H9 (cell line): ENCODE data around the gene TPP1. TPM values are rescaled to one million over a fixed set of nuclear protein-coding genes. Genes with fewer than 3 reads are reported as not detected.

Source experiments
- DNase-seq: peaks from one replicate; pipeline ENCODE4 v3.0.0-alpha.2; 2017
- H2AFZ ChIP-seq: one replicate; pipeline ENCODE4 v1.6.1; 2013; ENCODE audit warnings: mild to moderate bottlenecking, low read length, control low read depth, moderate library complexity
- H2AK5ac ChIP-seq: 2 replicates; pipeline ENCODE4 v1.6.1; 2013; ENCODE audit warnings: low read length, control low read depth, mixed read lengths; ENCODE audit not compliant: insufficient read length
- H2BK120ac ChIP-seq: one replicate; pipeline ENCODE4 v1.6.1; 2013; ENCODE audit warnings: low read depth, mild to moderate bottlenecking, low read length, control low read depth, inconsistent platforms; ENCODE audit not compliant: poor library complexity, severe bottlenecking
- H2BK12ac ChIP-seq: 2 replicates; pipeline ENCODE4 v1.6.1; 2013; ENCODE audit warnings: low read length, control low read depth, mixed read lengths, low read depth; ENCODE audit not compliant: insufficient read length
- H2BK15ac ChIP-seq: 2 replicates; pipeline ENCODE4 v1.6.1; 2013; ENCODE audit warnings: low read depth, low read length, control low read depth
- H2BK20ac ChIP-seq: one replicate; pipeline ENCODE4 v1.6.1; 2013; ENCODE audit warnings: low read depth, mild to moderate bottlenecking, low read length, control low read depth, inconsistent platforms; ENCODE audit not compliant: poor library complexity, severe bottlenecking
- H2BK5ac ChIP-seq: 2 replicates; pipeline ENCODE4 v1.6.1; 2013; ENCODE audit warnings: low read length, control low read depth, mixed read lengths; ENCODE audit not compliant: insufficient read length
- H3K14ac ChIP-seq: 2 replicates; pipeline ENCODE4 v1.6.1; 2013; ENCODE audit warnings: low read length, control low read depth; ENCODE audit not compliant: insufficient read depth
- H3K18ac ChIP-seq: 2 replicates; pipeline ENCODE4 v1.6.1; 2013; ENCODE audit warnings: low read depth, mild to moderate bottlenecking, mixed read lengths, low read length, control low read depth; ENCODE audit not compliant: insufficient read length
- H3K23ac ChIP-seq: 2 replicates; pipeline ENCODE4 v1.6.1; 2013; ENCODE audit warnings: low read length, control low read depth, mixed read lengths, low read depth; ENCODE audit not compliant: insufficient read length
- H3K23me2 ChIP-seq: 2 replicates; pipeline ENCODE4 v1.6.1; 2013; ENCODE audit warnings: low read depth, mild to moderate bottlenecking, mixed read lengths, low read length, control low read depth; ENCODE audit not compliant: insufficient read length, poor library complexity, severe bottlenecking
- H3K27ac ChIP-seq: 2 replicates; pipeline ENCODE4 v1.5.1; 2013; ENCODE audit warnings: low read length, control low read depth, mixed read lengths, low read depth; ENCODE audit not compliant: insufficient read length
- H3K27me3 ChIP-seq: 2 replicates; pipeline ENCODE4 v1.6.1; 2013; ENCODE audit warnings: low read length, control low read depth, inconsistent platforms; ENCODE audit not compliant: insufficient read depth
- H3K4ac ChIP-seq: 2 replicates; pipeline ENCODE4 v1.6.1; 2013; ENCODE audit warnings: low read depth, mild to moderate bottlenecking, control low read depth, inconsistent platforms, low read length, moderate library complexity
- H3K4me1 ChIP-seq: 2 replicates; pipeline ENCODE4 v1.6.1; 2013; ENCODE audit warnings: low read length, control low read depth, inconsistent platforms; ENCODE audit not compliant: insufficient read depth
- H3K4me2 ChIP-seq: 2 replicates; pipeline ENCODE4 v1.6.1; 2013; ENCODE audit warnings: low read length, control low read depth, mixed read lengths; ENCODE audit not compliant: insufficient read length, insufficient read depth
- H3K56ac ChIP-seq: 2 replicates; pipeline ENCODE4 v1.6.1; 2013; ENCODE audit warnings: low read depth, mild to moderate bottlenecking, mixed read lengths, low read length, control low read depth; ENCODE audit not compliant: insufficient read length
- H3K79me1 ChIP-seq: 2 replicates; pipeline ENCODE4 v1.6.1; 2013; ENCODE audit warnings: low read depth, mild to moderate bottlenecking, moderate library complexity, low read length, control low read depth, inconsistent platforms; ENCODE audit not compliant: insufficient read depth, poor library complexity, severe bottlenecking
- H3K79me2 ChIP-seq: 2 replicates; pipeline ENCODE4 v1.6.1; 2013; ENCODE audit warnings: low read length, control low read depth, inconsistent platforms; ENCODE audit not compliant: insufficient read depth
- H3K9ac ChIP-seq: 2 replicates; pipeline ENCODE4 v1.6.1; 2013; ENCODE audit warnings: low read length, control low read depth, mixed read lengths; ENCODE audit not compliant: insufficient read length; ENCODE audit errors: extremely low read depth
- H3K9me3 ChIP-seq: one replicate; pipeline ENCODE4 v1.6.1; 2013; ENCODE audit warnings: low read depth, low read length, inconsistent platforms; ENCODE audit not compliant: control insufficient read depth
- H3T11ph ChIP-seq: one replicate; pipeline ENCODE4 v1.6.1; 2013; ENCODE audit warnings: mild to moderate bottlenecking, low read length, control low read depth, inconsistent platforms
- H4K20me1 ChIP-seq: one replicate; pipeline ENCODE4 v1.6.1; 2013; ENCODE audit not compliant: control insufficient read depth, insufficient read length, insufficient read depth
- H4K5ac ChIP-seq: 2 replicates; pipeline ENCODE4 v1.6.1; 2013; ENCODE audit warnings: low read depth, mild to moderate bottlenecking, mixed read lengths, low read length, control low read depth; ENCODE audit not compliant: insufficient read length
- H4K8ac ChIP-seq: replicated peaks from 2 replicates; pipeline ENCODE4 v1.6.1; 2013; ENCODE audit warnings: low read length, control low read depth, mixed read lengths, low read depth; ENCODE audit not compliant: insufficient read length
- H4K91ac ChIP-seq: 2 replicates; pipeline ENCODE4 v1.6.1; 2013; ENCODE audit warnings: low read depth, mild to moderate bottlenecking, moderate library complexity, mixed read lengths, low read length, control low read depth; ENCODE audit not compliant: insufficient read length
- H3K27ac Mint-ChIP-seq, 3 experiments: 2 replicates in 2 of 3; 3 replicates in 1 of 3; pipeline ENCODE4 v1.8.0; 2020 to 2021; ENCODE audit warnings: mixed read lengths in 3 of 3, mild to moderate bottlenecking in 1 of 3, moderate library complexity in 1 of 3
- H3K27me3 Mint-ChIP-seq: 2 replicates; pipeline ENCODE4 v1.8.0; 2021; ENCODE audit warnings: low read depth, mild to moderate bottlenecking, moderate library complexity, mixed read lengths
- H3K36me3 Mint-ChIP-seq, 3 experiments: 2 replicates in 2 of 3; 3 replicates in 1 of 3; pipeline ENCODE4 v1.8.0; 2020 to 2021; ENCODE audit warnings: low read depth in 3 of 3, mixed read lengths in 3 of 3; ENCODE audit not compliant: insufficient read depth in 1 of 3
- H3K4me1 Mint-ChIP-seq, 2 experiments: 2 replicates each; pipeline ENCODE4 v1.8.0; 2020; ENCODE audit warnings: mixed read lengths in 2 of 2
- H3K4me3 Mint-ChIP-seq, 2 experiments: 2 replicates in 1 of 2; 3 replicates in 1 of 2; pipeline ENCODE4 v1.8.0; 2020 to 2021; ENCODE audit warnings: mild to moderate bottlenecking in 2 of 2, mixed read lengths in 2 of 2, moderate library complexity in 1 of 2
- H3K9me3 Mint-ChIP-seq, 2 experiments: 2 replicates in 1 of 2; 3 replicates in 1 of 2; pipeline ENCODE4 v1.8.0; 2020; ENCODE audit warnings: mild to moderate bottlenecking in 2 of 2, mixed read lengths in 2 of 2, moderate library complexity in 1 of 2
- WGBS: extraction: QIAGEN DNeasy Blood & Tissue Kit; methylation state at CpG from one replicate; pipeline ENCODE4 v1.1.7; 2013; ENCODE audit warnings: missing lambda C conversion rate, low lambda C conversion rate, mixed read lengths; ENCODE audit not compliant: insufficient read length; ENCODE audit errors: extremely low coverage; 5-methylcytosine and 5-hydroxymethylcytosine counted together
- total RNA-seq: library from RNA; stranded (reverse); gene quantifications from 2 replicates; pipeline ENCODE4 v1.2.1, GENCODE V29; 2021
- TF ChIP-seq, protein P1 (sequence below): fragments of 200-600 bp; sonication (generic); conservative IDR thresholded peaks from 3 replicates; pipeline ENCODE4 v1.8.0; 2021; ENCODE audit warnings: antibody characterized with exemption, mild to moderate bottlenecking

TPP1 gene
- total RNA-seq, 1 experiment from 2014 or later = 37.2 TPM

DNA sequence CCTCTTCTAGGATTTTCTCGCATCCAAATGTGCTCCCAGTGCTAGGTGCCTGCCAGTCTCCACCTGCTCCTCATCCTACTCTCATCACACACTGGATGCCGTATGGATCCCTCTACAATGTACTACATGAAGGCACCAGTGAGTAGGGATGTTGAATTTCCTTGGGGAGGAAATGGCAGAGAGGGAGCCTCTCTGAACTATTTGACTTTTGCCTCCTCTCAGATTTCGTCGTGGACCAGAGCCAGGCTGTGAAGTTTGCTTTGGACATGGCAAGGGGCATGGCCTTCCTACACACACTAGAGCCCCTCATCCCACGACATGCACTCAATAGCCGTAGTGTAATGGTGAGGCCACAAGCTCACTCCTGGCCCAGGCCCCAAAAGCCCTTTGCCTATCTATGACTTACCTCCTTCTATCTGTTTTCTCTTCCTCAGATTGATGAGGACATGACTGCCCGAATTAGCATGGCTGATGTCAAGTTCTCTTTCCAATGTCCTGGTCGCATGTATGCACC, 9.7 kb downstream of the TPP1 start:
- Histone ChIP-seq H3K4me1 (no peaks in the 10 kb centered on the region; the same call in 1 of the 2 replicates), H2BK5ac (no peak overlapping the region), H3K4me2 (no peak overlapping the region), H3T11ph (no peak overlapping the region), H3K79me2 (no peaks in the 10 kb centered on the region), H2BK20ac (no peak overlapping the region), H2BK12ac (no peak overlapping the region), H3K27ac (no peak overlapping the region), H2BK120ac (no peak overlapping the region), H3K9ac (no peak overlapping the region), H4K91ac (no peak overlapping the region), H3K23ac (no peak overlapping the region), H3K27me3 (no peaks in the 10 kb centered on the region), H3K18ac (no peak overlapping the region), H3K4ac (no peak overlapping the region), H2AFZ (no peak overlapping the region), H3K79me1 (no peaks in the 10 kb centered on the region), H2BK15ac (no peak overlapping the region), H4K20me1 (no peaks in the 10 kb centered on the region), H3K9me3 (no peaks in the 10 kb centered on the region), H3K23me2 (peaks cover 13% of the 10 kb centered on the region), H4K5ac (no peak overlapping the region), H4K8ac (no peak overlapping the region), H3K56ac (no peak overlapping the region), H2AK5ac (no peak overlapping the region), H3K14ac (no peak overlapping the region)
- Mint-ChIP-seq H3K4me3 (peak overlapping the region in 1 of 2 experiments; percentile 64; a peak in 2 of 5 replicates), H3K4me1 (peaks cover 24% of the 10 kb centered on the region in 2 experiments), H3K9me3 (no peaks in the 10 kb centered on the region), H3K36me3 (peaks cover 32 to 51% (median 46%) of the 10 kb centered on the region in 3 experiments; a peak in 6 of 7 replicates), H3K27ac (peak overlapping the region; percentile 17 to 49 (median 46); a peak in 3 of 7 replicates), H3K27me3 (no peaks in the 10 kb centered on the region; the same call in 1 of the 2 replicates)
- TF ChIP-seq, protein P1, sequence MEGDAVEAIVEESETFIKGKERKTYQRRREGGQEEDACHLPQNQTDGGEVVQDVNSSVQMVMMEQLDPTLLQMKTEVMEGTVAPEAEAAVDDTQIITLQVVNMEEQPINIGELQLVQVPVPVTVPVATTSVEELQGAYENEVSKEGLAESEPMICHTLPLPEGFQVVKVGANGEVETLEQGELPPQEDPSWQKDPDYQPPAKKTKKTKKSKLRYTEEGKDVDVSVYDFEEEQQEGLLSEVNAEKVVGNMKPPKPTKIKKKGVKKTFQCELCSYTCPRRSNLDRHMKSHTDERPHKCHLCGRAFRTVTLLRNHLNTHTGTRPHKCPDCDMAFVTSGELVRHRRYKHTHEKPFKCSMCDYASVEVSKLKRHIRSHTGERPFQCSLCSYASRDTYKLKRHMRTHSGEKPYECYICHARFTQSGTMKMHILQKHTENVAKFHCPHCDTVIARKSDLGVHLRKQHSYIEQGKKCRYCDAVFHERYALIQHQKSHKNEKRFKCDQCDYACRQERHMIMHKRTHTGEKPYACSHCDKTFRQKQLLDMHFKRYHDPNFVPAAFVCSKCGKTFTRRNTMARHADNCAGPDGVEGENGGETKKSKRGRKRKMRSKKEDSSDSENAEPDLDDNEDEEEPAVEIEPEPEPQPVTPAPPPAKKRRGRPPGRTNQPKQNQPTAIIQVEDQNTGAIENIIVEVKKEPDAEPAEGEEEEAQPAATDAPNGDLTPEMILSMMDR = no peak
- no CpG with 5 or more reads among the region's 8 CpGs for WGBS
- DNase-seq = peak; percentile 2
